Stimulated activated CD8-positive, alpha-beta memory T cell treated with anti-CD3 and anti-CD28 coated beads, Interleukin-2, amount 100 ng/mL, for 1 hour (primary cell): ENCODE data around the gene GALNT13.

Experiments used
- DNase-seq, 2 donors: peaks; one replicate each; pipeline ENCODE4 v3.0.0-alpha.2; 2020; ENCODE audit warnings: low read depth in 2 of 2

The GALNT13 gene

DNA sequence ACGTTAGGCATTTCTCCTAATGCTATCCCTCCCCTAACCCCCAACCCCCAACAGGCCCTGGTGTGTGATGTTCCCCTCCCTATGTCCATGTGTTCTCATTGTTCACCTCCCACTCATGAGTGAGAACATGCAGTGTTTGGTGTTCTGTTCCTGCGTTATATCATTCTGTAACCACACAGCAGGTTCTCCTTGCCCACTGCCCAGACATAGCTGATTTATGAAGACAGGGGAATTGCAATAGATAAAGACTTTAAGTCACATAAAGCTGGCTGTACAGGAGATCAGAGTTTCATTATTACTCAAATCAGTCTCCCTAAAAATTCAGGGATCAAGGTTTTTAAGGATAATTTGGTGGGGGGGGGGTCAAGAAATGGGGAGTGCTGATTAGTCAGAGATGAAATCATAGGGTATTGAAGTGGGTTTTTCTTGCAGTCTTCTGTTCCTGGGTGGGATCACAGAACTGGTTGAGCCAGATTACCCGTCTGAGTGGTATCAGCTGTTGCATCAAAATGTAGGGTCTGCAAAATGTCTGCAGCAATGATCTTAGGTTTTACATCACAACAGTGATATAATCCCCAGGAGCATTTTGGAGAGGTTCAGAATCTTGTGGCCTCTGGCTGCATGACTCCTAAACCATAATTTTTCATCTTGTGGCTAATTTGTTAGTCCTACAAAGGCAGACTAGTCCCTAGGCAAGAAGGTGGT, 434.7 kb downstream of the GALNT13 start:
- no peak for DNase-seq

DNA sequence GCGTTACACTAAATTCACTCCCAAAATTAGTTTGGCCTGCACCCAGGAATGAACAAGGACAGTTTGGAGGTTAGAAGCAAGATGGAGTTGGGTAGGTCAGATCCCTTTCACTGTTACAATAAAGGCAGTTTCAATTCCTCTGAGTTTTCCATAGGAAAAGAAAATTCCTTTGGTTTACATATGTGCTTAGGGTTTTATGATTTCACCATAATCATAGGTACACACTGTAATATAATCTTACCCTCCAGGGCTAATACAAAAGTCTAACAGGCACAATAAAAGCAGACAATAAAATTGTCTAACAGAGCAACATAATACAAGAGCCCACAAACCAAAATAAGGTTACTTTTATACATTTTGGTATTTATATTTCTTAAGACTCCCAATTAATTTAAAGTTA, 435.3 kb downstream of the GALNT13 start:
- DNase-seq, result no peak

DNA sequence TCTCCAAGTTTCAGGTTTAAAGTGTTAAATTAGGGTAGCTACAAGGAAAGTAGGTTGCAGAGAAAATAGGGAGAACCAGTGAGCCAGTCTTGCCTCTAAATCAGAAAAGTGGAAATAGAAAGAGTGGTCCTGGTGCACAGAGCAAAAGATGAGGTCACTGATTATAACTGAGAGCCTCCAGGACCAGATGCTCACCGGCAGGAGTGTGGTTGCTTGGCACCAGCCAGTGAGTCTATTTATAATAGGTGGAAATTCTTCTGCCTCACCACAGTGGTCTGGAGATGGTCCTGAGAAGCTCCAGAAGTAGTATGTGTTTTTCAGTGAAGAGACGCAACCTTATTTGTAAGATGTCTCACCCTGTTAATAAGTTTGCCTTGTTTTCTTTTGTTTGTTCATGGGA, 452.9 kb downstream of the GALNT13 start:
- no peak for DNase-seq

DNA sequence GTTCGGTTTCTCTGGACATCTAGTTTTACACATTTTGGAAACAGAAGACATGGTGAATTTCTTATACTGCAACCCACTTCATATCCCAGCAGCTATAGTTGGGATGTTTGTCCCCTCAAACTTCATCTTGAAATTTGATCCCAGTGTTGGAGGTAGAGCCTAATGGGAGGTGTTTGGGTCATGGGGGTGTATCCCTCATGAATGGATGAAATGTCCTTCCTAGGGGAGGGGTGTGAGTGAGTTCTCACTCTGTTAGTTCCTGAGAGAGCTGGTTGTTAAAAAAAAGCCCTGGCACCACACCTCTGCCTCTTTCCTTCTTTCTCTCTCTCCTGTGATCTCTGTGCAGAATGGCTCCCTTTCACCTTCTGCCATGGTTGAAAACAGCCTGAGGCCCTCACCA, 457.8 kb downstream of the GALNT13 start:
- DNase-seq, result no peak

DNA sequence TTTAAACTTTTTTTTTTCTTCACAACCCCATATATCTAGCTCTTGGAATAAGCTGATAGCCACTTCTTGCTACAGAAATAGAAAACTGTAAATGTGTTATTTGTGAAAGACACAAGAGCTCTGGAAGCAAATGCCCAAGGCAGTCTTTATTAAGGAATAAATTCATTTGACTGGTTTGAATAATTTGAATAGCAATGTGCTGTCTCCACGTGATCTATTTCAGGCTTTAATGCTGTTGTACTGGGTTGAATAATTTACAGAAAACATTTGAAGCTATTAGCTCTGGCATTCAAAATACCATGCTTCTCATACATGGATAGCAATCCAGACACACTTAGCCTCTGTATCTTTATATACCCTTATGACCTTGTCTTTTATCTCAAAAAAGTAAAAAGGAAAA, 460.1 kb downstream of the GALNT13 start:
- DNase-seq, result no peak

DNA sequence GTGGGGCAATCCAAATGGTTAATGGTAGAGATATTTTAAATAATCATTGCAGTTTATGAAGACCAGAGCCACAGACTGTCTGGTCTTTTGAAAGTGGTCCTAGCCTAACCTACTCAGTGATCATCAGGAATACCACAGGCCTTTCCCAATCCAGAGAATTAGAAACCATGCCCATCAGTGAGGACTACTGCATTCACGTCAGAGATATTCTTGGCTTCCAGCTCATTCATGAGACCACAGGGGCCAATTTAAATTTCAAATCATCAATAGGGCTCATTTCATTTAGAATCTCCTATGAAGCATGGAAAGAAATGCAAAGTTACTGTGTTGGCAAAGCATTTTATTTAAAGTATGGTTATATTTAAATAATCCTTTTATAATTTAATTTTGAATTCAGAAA, 464.5 kb downstream of the GALNT13 start:
- no peak for DNase-seq

DNA sequence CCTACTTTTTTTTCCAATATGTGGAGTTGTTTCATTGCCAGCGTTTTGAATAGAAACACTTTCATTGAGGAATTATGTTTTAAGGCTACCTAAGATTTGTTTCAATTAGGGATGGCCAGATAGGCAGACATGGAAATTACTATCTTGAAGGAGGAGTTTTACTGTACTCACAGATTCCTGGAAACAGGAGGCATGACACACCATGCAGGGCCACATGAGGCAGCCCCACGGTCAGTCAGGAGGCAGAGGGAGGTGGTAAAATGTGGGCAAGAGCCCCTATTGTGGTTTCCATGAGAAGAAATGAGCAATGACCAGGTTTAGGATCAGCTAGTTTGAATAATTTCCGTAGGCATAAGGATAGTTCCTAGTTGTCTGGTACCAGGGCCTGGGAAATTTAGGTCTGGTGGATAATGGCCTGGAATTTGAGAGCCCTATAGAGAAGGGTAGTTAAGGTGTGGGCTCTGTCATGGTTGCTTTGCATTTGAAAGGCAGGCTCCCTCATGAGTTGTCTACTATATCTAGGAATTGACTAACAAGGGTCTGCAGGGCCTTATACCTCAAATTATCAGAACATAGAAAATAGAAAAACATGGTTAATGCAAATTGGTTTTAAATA, 466.7 kb downstream of the GALNT13 start:
- no peak for DNase-seq

DNA sequence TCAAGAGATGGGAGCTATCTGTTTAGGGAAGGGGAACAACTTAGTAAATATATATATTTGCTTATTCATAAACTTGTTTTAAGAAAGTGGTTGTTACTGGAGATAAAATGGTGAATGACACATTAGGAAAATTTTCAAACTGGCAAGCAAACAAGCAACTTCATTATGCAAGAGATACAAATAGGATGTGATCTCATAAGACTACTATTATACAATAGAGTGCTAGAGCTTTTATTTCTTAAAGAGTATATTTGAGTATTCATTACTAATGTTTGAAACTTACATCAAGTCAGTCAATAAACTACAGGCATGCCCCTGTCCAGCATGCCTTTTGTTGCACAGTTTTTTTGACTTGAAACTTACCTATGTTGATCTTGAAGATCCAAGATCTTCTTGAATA, 471.6 kb downstream of the GALNT13 start:
- DNase-seq, result no peak

DNA sequence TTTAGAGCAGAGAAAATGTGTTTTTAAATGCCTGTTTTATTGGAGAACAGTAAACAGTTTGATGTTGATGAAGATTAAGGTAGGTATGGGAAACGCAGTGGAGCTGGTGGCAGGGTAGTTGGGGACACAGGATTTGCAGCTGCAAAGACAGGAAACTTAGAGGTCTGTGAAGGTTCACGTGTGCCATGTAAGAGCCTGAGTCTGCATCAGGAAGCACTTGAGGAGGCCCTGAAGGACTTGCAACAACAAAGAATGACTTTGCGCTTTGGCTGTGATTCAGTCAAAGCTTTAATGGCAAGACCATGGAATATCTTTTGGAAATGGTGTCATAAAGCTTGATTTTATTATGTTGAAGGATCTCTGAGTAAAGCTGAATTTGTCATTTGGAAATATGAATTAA, 479.2 kb downstream of the GALNT13 start:
- DNase-seq, result no peak

DNA sequence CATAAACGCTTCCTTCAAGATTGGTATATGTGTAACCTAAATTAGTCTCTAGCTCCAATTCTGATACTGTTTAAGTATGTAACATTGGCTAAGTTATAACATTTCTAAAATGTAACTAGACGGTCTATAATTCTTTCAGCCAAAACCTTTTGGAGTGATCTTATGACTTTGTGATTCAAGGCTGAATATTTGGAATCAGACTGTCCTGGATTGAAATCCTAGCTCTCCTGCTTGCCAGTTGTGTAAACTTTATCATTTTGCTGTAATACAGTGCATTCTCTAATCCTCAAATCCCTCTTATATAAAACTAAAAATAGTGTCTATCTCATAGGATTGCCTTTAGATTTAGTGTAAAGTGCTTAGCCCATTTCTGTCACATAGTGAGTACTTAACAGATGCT, 489.6 kb downstream of the GALNT13 start:
- no peak for DNase-seq

DNA sequence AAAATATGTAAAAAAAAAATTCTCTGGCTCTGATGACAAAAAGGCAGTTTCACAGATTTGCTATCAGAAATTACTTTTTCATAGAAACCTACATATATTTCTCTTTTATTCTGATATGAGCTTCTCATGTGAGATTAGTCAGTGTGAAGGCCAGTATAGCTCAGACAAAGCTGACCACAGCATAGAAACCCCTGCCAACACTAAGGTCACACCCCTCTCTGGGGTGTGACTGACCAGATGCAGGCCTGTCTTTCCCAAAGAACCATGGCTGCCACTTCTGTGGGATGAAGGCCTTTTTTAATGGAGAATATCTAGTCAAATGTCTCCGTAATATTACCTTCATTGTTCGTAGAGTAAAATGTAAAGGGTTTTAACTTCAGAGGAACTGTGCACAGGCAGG, 496.4 kb downstream of the GALNT13 start:
- no peak for DNase-seq

DNA sequence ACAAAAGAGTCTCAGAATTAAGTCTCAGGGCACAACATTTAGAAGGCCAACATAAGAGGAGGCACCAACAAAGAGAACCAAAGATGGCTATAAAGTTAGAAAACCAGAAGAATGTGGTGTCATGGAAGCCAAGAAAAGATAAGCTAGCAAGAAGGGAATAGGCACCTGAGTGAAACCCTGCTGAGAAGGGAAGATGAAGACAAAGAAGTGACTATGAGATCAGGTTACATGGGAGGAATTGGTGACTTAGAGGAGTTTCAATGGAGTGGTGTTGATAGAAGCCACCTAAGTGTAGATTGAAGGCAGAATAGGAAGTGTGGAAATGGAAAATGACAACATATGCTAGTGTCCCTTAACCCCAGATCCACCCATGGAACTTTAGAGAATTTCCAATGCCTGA, 499.2 kb downstream of the GALNT13 start:
- no peak for DNase-seq

DNA sequence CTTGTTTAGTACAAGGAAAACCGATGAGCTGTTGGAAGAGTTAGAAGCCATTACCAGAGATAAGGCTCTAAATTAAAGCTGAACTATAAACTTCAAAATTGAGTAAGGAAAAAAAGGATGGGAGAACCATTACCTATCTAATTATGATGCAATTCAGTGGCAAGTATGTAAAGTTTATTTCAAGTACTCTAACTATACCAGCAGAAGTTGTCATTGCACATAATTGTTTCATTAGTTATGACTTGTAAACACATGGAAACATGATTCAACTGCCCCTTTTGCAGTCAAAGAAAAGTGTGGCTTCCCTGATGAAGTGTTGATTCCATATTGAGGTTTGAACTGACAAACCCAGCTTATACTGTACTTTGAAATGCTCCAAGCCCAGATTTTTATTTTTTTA, 502.7 kb downstream of the GALNT13 start:
- DNase-seq, result no peak

DNA sequence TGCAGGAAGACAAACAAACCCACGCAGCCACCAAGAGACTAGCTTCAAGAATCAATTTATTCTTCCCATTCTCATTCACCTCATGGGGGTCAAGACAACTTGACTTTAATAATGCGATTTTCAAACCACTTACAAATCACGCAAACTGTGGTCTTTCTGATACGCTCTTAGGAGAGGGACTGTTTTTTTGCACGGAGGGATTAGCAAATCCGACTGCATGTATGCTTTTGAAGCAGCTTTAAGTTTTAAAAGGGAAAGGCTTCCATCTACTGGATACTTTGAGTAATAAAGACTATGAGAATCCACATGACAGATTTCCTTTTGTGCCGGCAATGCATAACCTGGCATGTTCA, 503.8 kb downstream of the GALNT13 start:
- DNase-seq, result no peak

DNA sequence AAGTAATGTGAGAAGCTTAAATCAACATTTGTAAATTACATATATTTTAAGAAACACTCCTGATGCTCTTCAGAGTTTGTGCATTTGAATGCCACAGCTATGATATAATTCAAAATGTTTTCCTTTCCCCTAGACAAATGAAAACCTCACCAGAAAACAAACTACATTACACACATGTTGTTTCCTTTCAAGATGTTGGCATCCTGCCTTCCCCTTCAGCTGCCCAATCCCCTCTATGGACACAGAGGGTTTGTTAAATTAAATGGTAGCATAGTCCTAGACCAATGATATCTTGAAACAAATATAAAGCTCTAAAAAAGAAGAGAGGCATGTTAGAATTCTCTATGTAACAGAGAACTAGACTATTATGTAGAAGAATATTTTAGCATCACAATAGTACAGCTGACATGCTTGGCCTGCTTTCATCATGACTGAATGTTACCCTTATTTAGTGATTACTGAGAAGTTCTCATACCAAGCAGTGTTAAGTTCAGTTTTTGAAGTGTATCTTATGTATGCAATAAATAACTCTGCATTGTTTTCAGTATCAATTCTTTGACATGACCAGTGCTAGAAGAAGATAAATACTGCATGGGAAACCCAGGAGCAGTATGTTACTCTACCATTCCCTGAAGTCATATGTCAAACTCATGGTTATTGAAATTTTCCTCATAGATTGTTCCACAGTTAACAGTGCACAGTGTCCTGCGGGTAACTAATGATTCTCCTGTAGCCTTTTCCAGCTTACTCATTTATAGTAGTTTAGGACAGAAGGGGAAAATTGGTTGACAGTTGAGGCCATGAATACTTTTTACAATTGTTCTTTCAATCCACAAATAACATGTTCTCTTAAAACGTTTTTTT, 510.4 kb downstream of the GALNT13 start:
- DNase-seq, result no peak

DNA sequence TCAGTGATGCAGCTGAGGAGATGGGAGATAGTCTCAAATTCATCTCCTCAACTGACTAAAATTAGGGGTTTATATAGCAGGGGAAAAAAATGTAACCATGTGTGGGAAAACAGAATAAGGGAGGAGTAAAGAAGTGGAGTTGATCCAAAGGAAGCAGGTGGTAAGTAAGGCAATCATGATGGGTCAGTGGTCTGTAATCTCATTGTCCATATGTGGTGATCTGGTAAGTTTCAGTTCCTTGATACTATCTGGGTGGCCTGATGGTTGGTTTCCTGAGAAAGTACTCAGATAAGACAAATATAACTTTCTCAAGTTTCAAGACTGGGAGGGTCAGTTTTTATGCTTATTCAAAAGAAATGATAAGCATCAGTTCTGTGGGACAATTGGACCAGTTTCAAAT, 514.5 kb downstream of the GALNT13 start:
- no peak for DNase-seq

DNA sequence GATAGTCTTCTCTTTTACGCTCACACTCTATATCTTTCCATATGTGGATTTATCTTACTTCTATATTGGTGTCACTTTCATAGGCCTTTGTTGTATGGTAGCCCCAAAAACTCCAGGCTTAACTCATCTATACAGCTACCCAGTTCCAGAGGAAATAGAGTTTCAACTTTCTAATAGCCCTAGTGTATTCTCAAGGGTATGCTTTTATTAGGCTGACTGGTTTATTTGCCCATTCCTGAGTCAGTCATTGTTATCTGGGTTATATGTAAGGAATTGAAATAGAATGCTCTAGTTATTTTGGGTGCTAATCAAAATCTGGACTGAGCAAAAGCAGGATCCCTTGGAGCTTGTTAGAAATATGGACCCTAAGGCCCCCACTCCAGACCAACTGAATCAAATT, 519.3 kb downstream of the GALNT13 start:
- DNase-seq, result no peak

DNA sequence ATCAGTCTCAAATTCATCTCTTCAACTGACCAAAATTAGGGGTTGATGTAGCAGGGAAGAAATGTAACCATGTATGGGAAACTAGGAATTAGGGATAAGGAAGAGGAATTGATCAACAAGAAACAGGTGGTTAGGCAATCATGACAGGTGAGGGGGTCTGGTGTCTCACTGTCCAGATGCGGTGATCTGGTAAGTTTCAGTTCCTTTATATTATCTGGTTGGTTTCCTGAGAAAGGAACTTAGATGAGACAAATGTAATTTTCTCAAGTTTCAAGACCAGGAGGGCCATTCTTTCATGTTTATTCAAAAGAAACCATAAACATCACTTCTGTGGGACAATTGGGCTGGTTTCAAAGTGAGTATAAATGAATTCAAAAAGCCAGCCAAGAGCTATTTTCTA, 520.5 kb downstream of the GALNT13 start:
- no peak for DNase-seq

DNA sequence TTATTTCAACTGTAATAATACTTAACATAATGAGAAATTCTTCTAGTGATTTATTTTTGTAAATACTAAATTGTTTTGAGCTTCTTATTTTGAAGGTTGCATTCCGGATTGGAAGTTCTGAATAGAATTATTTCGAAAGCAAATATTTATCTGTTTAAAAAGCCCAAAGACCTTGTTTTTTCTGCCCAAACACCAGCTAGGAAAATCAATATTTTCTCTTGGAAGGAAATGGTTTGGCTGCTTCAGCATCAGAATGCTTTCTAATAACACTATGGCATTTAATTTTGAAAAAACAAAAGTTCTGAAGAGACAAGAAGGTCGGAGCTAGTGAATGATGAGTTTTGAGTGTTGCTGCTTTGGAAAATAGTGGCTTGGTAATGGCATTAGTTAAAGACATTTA, 522.9 kb downstream of the GALNT13 start:
- no peak for DNase-seq

DNA sequence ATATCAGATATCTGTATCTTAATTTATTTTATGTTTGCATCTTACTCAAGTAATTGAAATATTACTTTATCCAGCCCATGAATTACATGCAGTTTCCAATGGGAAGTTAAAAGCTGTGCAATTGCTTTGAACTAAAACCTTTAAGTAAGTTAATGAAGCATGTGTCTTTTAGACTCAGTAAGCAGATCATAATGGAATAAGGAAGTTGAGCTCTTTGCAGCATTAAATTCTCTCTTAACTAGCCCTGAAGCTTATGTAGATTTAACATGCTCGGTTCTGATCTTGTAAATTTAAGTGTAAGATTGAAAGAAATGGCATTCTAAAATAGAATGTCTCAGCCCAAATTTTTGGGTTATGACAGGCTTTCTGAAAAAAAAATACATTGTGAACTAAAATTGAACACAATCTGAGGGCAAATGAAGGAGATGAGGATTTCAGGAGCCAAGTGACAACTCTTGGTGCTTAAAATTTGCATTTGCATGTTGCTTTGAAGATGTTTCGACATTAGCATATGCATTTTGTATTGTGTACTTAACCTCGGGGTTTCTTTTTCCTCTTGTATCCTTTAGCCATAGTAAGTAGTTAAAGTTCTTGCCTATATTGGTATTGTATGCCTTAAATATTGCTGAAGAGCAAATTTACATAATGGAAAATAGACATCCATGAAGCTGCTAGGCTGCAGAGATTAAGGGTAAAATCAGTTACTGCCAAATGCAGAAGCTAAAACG, 529.0 kb downstream of the GALNT13 start:
- no peak for DNase-seq

DNA sequence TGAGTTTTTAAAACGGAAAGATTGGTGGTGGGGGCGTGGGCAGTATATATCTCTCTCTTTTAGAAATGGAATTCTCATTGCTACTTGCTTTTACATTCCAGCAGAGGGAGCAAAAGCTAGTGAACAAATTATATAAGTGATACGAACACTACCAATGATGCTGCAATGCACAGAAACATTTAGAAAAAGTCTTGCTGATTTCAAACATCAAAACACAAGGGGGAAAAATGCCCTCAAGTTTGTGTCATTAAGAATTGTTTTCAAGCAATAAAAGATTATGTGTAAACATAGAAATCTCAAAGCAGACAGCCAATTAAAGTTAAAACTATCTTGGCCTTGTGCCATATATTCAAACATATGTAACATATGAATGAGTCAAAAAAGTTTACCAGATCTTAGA, 530.5 kb downstream of the GALNT13 start:
- no peak for DNase-seq

DNA sequence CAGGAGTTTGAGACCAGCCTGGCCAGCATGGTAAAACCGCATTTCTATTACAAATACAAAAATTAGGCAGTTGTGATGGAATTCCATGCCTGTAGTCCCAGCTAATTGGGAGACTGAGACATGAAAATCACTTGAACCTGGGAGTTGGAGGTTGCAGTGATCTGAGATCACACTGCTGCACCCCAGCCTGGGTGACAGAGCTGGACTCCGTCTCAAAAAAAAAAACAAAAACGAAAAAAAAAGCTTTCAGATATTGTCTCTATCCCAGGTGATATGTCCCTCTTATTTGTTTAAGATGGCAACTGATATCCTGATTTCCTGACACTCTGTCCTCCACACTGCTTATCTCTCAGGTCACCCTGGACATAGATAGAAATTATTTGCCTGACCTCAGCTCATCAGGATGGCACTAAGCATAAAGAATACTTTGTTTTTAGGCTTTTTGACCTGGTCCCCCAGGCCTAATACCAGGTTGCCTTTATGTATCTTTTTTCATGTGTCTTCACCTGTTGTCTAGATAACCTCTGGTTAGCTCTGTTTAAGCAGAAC, 531.6 kb downstream of the GALNT13 start:
- no peak for DNase-seq
